Parathyroid adenoma (tissue), 2 donors: Measurements from ENCODE around the gene NAV3.

Experiments used
- H2AFZ ChIP-seq: fragments of 300-600 bp; sonication (generic); one replicate; pipeline ENCODE4 v1.7.0; 2017; ENCODE audit warnings: antibody characterized with exemption, mild to moderate bottlenecking
- H3K27ac ChIP-seq: fragments of 300-600 bp; sonication (generic); one replicate; pipeline ENCODE4 v1.7.0; 2017
- H3K27me3 ChIP-seq: fragments of 300-600 bp; sonication (generic); one replicate; pipeline ENCODE4 v1.7.0; 2017; ENCODE audit warnings: low read length; ENCODE audit not compliant: control insufficient read depth, insufficient read depth
- H3K36me3 ChIP-seq: fragments of 300-600 bp; sonication (generic); one replicate; pipeline ENCODE4 v1.7.0; 2017; ENCODE audit warnings: low read length; ENCODE audit not compliant: control insufficient read depth, insufficient read depth
- H3K4me1 ChIP-seq: fragments of 300-600 bp; sonication (generic); one replicate; pipeline ENCODE4 v1.7.0; 2017; ENCODE audit warnings: control low read depth
- H3K4me2 ChIP-seq: fragments of 300-600 bp; sonication (generic); one replicate; pipeline ENCODE4 v1.7.0; 2017; ENCODE audit warnings: low read length
- H3K4me3 ChIP-seq: fragments of 300-600 bp; sonication (generic); one replicate; pipeline ENCODE4 v1.7.0; 2017; ENCODE audit warnings: low read depth, low read length
- H3K79me2 ChIP-seq: fragments of 300-600 bp; sonication (generic); one replicate; pipeline ENCODE4 v1.7.0; 2017; ENCODE audit warnings: control low read depth
- H3K9ac ChIP-seq: fragments of 300-600 bp; sonication (generic); one replicate; pipeline ENCODE4 v1.7.0; 2017; ENCODE audit warnings: mild to moderate bottlenecking
- H3K9me3 ChIP-seq: fragments of 300-600 bp; sonication (generic); one replicate; pipeline ENCODE4 v1.7.0; 2017; ENCODE audit warnings: low read length; ENCODE audit not compliant: control insufficient read depth
- TF ChIP-seq, protein P1 (sequence below): fragments of 300-600 bp; sonication (generic); IDR thresholded peaks from one replicate; pipeline ENCODE4 v1.7.0; 2017; ENCODE audit warnings: antibody characterized with exemption, mild to moderate bottlenecking
- donor health status: primary hyperparathyroidism.

The NAV3 gene

DNA sequence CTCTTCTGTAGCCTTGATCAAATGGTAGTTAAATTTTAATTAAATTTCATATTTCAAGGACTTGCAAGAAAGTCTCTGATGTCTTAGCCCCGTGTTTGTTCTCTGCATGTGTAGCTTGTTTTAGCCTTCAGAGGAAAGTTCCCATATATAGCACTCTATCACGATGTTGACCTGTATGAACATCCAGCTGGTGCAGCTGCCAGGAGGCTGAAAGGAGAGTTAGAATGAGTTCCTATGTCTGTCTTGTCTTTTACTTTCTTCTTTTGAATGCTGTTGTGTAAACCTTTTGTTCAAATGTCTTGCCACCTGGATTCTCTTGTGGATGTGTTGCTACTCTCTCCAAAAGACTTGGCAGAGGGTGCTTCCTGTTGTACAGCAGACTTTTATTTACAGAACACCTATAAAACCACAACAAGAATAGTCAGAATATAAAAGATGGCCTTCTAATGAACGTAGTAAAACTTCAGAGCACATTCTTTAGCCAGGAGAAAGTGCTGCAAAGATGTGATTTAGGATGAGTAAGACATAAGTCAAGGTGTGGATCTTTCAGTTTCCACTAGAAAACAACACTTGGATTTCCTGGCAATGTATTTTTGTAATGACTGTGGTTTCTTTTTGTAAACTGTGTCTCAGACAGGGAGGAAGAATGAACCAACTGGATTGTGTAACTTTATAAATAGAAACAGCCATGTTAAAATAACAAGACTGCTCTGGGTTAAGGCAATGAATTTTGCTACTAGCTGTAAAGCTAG lies 17.2 kb downstream of the NAV3 start:
- Histone ChIP-seq H3K4me3 (no peak overlapping the region), H2AFZ (no peak overlapping the region), H3K4me1 (no peaks in the 10 kb centered on the region), H3K9me3 (no peaks in the 10 kb centered on the region), H3K36me3 (no peaks in the 10 kb centered on the region), H3K9ac (no peak overlapping the region), H3K4me2 (no peak overlapping the region), H3K79me2 (no peaks in the 10 kb centered on the region), H3K27me3 (no peaks in the 10 kb centered on the region), H3K27ac (no peak overlapping the region)
- TF ChIP-seq, protein P1, sequence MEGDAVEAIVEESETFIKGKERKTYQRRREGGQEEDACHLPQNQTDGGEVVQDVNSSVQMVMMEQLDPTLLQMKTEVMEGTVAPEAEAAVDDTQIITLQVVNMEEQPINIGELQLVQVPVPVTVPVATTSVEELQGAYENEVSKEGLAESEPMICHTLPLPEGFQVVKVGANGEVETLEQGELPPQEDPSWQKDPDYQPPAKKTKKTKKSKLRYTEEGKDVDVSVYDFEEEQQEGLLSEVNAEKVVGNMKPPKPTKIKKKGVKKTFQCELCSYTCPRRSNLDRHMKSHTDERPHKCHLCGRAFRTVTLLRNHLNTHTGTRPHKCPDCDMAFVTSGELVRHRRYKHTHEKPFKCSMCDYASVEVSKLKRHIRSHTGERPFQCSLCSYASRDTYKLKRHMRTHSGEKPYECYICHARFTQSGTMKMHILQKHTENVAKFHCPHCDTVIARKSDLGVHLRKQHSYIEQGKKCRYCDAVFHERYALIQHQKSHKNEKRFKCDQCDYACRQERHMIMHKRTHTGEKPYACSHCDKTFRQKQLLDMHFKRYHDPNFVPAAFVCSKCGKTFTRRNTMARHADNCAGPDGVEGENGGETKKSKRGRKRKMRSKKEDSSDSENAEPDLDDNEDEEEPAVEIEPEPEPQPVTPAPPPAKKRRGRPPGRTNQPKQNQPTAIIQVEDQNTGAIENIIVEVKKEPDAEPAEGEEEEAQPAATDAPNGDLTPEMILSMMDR, result no peak

- TF ChIP-seq, protein P1, result no peak
- no peaks in the 10 kb centered on the region for H3K36me3 ChIP-seq
- H3K4me2 ChIP-seq, result no peak overlapping the region
- H3K9me3 ChIP-seq, result no peaks in the 10 kb centered on the region
- no peaks in the 10 kb centered on the region for H3K79me2 ChIP-seq
- H3K4me3 ChIP-seq, result no peak overlapping the region
- no peaks in the 10 kb centered on the region for H3K27me3 ChIP-seq
- H2AFZ ChIP-seq, result no peak overlapping the region
- no peak overlapping the region for H3K27ac ChIP-seq
- H3K4me1 ChIP-seq, result no peaks in the 10 kb centered on the region
- no peak overlapping the region for H3K9ac ChIP-seq
These were observed 19.4 kb downstream of the NAV3 start for GRCh38 chr12:77850129-77850528.

DNA sequence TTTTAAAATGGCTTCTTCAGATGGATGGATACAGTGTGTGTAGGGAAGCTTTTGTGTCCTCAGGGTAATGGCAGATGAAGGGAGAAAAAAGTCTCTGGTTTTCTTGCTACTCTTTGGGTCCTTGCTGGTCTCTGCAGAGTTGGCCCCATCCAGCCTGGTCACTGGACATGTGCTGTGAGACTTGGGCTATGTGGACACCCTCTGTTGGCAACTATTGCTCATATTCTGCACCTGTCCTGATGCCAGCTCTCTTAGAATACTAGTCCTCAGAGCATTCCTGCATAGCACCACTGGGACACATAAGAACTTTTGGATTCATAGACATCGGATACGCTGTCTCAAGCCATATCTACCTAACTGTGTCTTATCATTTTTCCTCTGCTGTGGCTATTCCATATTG lies 20.0 kb downstream of the NAV3 start:
- no peak overlapping the region for H3K27ac ChIP-seq
- no peaks in the 10 kb centered on the region for H3K4me1 ChIP-seq

DNA sequence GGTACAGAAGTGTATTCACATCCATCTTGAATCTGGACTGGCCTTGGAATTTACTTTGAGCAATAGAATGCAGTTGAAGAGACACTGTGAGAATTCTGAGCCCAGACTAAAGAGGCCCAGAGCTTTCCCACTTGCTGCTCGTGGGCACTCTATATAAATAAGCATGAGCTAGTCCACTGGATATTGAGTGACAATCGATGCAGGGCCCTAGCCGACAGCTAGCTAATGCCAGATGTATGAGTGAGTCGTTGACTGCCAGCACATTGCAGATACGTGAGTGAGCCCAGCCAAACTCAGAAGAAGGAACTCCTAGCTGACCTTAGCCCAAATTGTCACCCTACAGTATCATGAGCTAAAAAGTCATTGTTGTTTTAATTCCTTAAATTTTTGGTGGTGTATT lies 24.9 kb downstream of the NAV3 start:
- H2AFZ ChIP-seq, result no peak overlapping the region
- H3K4me3 ChIP-seq, result no peak overlapping the region
- no peak overlapping the region for H3K4me2 ChIP-seq
- no peak overlapping the region for H3K27ac ChIP-seq
- no peaks in the 10 kb centered on the region for H3K27me3 ChIP-seq
- H3K9me3 ChIP-seq, result no peaks in the 10 kb centered on the region
- H3K4me1 ChIP-seq, result no peaks in the 10 kb centered on the region
- no peaks in the 10 kb centered on the region for H3K79me2 ChIP-seq
- no peaks in the 10 kb centered on the region for H3K36me3 ChIP-seq
- TF ChIP-seq, protein P1, result no peak
- no peak overlapping the region for H3K9ac ChIP-seq

More for the DNA sequence above, 20.0 kb downstream of the NAV3 start:
- H3K36me3 ChIP-seq, result no peaks in the 10 kb centered on the region
- H3K4me3 ChIP-seq, result no peak overlapping the region
- no peak overlapping the region for H3K9ac ChIP-seq
- no peak overlapping the region for H3K4me2 ChIP-seq
- H3K9me3 ChIP-seq, result no peaks in the 10 kb centered on the region
- H3K79me2 ChIP-seq, result no peaks in the 10 kb centered on the region
- no peak overlapping the region for H2AFZ ChIP-seq
- no peaks in the 10 kb centered on the region for H3K27me3 ChIP-seq
- TF ChIP-seq, protein P1, result no peak

GRCh38 chr12:77861317-77861716 lies 30.6 kb downstream of the NAV3 start:
- H2AFZ ChIP-seq, result no peak overlapping the region
- H3K4me1 ChIP-seq, result no peaks in the 10 kb centered on the region
- H3K4me3 ChIP-seq, result no peak overlapping the region
- TF ChIP-seq, protein P1, result no peak
- H3K9me3 ChIP-seq, result no peaks in the 10 kb centered on the region
- no peak overlapping the region for H3K4me2 ChIP-seq
- H3K36me3 ChIP-seq, result no peaks in the 10 kb centered on the region
- no peak overlapping the region for H3K9ac ChIP-seq
- no peaks in the 10 kb centered on the region for H3K27me3 ChIP-seq
- no peaks in the 10 kb centered on the region for H3K79me2 ChIP-seq
- H3K27ac ChIP-seq, result no peak overlapping the region
